Stimulated activated CD8-positive, alpha-beta memory T cell treated with anti-CD3 and anti-CD28 coated beads, Interleukin-12 subunit alpha, Interleukin-12 subunit beta, amount 100 ng/mL, for 24 hours (primary cell): ENCODE results near the gene RANBP10.
"Not testable (repeated sequence)": the region's sequence is repeated elsewhere in the genome, so short reads cannot be mapped to it uniquely, and the experiment has no call there.

Experiments used
- DNase-seq: peaks from one replicate; pipeline ENCODE4 v3.0.0-alpha.2; 2020; ENCODE audit errors: extremely low read depth

RANBP10 gene

GRCh38 chr16:67716097-67716496 lies 90.3 kb downstream of the RANBP10 start:
- no peak for DNase-seq

DNA sequence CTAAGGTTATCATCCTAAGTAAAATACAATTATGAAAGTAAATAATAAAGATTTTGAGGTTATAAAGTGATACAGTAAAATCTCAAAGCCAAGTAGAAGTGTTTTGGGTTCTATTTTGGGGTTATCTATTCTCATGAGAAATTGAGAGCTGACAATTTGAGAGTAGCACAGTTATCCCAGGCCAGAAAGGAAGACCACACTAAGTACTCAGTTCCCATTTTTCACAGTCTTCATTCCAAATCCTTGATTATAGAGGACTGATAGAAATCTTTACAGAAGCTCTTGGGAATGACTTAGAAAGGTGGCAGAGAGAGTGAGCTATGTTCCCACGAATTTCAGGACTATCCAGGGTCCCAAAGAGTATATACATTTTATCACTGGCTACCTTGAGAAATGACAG lies 91.8 kb downstream of the RANBP10 start:
- no peak for DNase-seq

- no peak for DNase-seq
Measured at GRCh38 chr16:67713647-67714273, 92.6 kb downstream of the RANBP10 start.

DNA sequence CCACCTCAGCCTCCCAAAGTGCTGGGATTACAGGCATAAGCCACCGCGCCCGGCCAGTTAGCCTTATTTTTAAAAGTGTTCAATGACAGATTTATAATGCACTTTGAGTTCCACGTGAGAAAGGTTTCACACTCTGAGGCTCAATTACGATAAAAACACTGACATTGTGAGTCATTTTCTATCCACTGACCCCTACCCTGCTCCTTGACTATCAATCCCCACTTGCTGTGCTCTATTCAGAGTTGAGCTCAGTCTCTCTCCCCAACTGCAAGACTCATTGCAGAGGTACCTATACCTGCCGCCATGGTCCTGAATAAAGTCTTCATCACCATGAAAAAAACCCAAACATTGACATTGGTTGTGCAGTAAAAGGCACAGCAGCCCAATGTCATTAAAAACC lies 95.8 kb downstream of the RANBP10 start:
- DNase-seq, result no peak

DNA sequence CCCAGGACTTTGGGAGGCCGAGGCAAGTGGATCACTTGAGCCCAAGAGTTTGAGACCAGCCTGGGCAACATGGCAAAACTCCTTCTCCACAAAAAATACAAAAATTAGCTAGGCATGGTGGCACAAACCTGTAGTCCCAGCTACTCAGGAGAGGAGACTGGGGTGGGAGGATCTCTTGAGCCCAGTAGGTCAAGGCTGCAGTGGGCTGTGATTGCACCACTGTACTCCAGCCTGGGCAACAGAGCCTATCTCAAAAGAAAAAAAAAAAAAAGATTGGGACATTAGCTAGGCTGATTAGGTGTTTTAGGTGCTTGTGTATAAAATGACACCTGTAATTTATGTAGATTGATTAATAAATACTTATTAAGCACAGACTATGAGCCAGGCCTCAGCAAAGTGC lies 97.3 kb downstream of the RANBP10 start:
- DNase-seq, result no peak

GRCh38 chr16:67708368-67708771 lies 98.0 kb downstream of the RANBP10 start:
- DNase-seq, result no peak

- DNase-seq, result no peak
Measured at GRCh38 chr16:67707790-67708189, 98.6 kb downstream of the RANBP10 start.

GRCh38 chr16:67707210-67707609 lies 99.2 kb downstream of the RANBP10 start:
- no peak for DNase-seq

DNA sequence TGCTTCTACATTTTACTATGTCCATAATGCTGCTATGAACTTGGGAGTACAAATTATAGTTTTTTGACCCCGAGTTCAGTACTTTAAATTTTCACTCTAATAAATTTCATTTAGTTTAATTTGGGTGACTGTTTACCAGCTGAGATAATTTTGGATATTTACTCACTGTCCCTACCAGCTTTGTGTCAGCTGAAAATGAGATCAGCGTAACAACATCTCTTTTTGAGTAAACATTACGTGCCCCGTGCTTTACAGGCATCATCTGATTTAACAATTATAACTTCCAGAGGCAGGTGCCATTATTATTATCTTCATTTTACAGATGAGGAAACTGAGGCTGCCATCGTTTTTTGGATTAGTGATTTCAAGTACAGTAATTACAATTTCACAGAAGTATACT lies 102.2 kb downstream of the RANBP10 start:
- DNase-seq, result no peak

GRCh38 chr16:67703626-67704025 lies 102.7 kb downstream of the RANBP10 start:
- no peak for DNase-seq

- DNase-seq, result no peak
Measured at GRCh38 chr16:67702130-67702529, 104.2 kb downstream of the RANBP10 start.

- no peak for DNase-seq
Measured at GRCh38 chr16:67701420-67701819, 104.9 kb downstream of the RANBP10 start.

GRCh38 chr16:67699265-67699664 lies 107.1 kb downstream of the RANBP10 start:
- no peak for DNase-seq

- DNase-seq, result no peak
Measured at GRCh38 chr16:67697422-67698185, 108.8 kb downstream of the RANBP10 start.

DNA sequence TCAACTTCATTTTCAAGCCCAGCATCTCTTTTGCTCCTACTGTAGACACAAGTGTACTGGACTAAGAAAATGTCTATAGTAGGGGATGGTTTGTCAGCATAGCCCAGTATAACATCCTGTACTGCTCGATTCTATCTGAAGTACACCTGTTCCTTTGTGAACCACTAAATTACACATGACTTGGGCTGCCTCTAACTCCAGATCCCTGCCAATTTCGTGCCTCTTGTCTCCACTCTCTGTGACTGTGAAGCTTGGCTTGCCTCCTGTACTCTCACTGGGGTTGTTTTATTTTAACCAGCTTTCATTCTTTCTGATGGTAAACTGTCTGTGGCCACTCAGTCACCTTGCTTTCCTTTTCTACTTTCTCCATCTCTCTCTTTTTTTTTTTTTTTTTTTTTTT lies 111.7 kb downstream of the RANBP10 start:
- no peak for DNase-seq

GRCh38 chr16:67693517-67694285 lies 112.7 kb downstream of the RANBP10 start:
- DNase-seq, result not testable (repeated sequence)

GRCh38 chr16:67685388-67686112 lies 120.8 kb downstream of the RANBP10 start:
- DNase-seq, result no peak

GRCh38 chr16:67683767-67684166 lies 122.6 kb downstream of the RANBP10 start:
- no peak for DNase-seq

GRCh38 chr16:67679935-67680897 lies 126.1 kb downstream of the RANBP10 start:
- no peak for DNase-seq

DNA sequence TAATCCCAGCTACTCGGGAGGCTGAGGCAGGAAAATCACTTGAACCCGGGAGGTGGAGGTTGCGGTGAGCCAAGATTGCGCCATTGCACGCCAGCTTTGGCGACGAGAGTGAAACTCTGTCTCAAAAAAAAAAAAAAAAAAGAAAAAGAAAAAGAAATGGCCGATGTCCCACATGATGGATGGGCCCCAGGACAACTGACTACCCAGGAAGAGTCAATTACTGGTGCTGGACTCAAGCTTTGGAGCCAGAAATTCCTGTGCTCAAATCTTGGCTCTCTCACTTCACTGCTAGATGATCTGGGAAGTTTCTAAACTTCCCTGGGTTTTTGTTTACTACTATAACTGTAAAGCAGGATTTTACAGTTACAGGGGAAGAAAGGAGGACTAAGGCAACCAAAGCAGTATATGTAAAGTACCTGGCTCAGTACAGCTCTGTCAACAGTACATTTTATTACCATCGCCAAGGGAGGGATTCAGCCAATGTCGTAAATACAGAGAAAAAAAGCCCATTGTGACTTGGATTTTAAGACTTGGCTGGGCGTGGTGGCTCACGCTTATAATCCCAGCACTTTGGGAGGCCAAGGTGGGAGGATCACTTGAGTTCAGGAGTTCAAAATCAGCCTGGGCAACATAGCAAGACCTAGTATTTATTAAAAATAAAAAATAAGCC lies 127.9 kb downstream of the RANBP10 start:
- no peak for DNase-seq
